Raji (cell line): Measurements from ENCODE around the gene OSBPL1A.

Experiments
- POLR2A ChIP-seq: IDR thresholded peaks from 2 replicates; pipeline ENCODE4 v1.6.1; 2011; ENCODE audit warnings: low read depth, low read length, control low read depth; ENCODE audit not compliant: insufficient read depth

The OSBPL1A gene

GRCh38 chr18:24413148-24413547 is 15.5 kb upstream of the OSBPL1A start:
- TF ChIP-seq POLR2A, result no peak

- TF ChIP-seq POLR2A, result no peak
Observed at GRCh38 chr18:24408496-24408895, 10.9 kb upstream of the OSBPL1A start.

- TF ChIP-seq POLR2A, result no peak
Observed at GRCh38 chr18:24404591-24404990, 7.0 kb upstream of the OSBPL1A start.

DNA sequence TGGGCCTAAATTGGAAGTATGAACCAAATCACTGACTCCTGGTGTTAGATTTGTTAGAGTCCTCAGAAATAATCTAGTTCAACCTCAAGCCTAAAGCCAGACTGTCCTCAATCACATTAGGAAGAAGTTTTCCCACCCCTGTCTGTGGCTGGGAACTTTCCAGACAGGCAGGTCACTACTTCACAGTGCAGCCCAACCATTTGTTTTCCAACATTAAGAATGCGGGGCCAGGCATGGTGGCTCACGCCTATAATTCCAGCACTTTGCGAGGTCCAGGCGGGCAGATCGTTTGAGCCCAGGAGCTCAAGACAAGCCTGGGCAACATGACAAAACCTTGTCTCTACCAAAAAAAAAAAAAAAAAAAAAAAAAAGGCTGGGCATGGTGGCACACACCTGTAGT is 5.5 kb upstream of the OSBPL1A start:
- no peak for TF ChIP-seq POLR2A

DNA sequence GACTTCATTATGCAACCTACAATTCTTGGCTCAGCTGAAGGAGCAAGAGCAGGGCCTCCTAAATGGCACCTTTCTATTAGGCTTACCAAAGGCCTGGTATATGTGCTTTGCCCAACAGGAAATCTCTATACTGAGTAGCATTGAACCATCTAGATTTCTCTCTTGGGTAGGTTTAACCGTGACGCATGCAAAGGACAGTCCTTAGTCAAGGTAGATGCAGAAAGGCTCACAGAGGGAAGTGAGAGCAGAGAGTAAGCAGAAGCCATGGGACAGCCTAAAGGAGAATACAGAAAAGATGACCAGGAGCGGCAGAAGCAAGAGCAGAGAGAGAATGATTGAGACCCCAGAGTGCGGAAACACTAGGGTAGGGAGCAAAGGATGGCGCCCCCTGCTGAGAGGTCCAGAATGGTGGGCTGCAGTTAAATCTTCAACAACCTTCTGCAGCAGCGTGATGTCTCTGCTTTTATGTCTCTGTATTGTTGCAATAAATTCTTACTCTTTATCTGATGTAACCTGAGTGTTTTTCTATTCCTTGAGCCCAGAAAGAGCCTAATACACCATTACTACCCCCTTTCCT is 4.7 kb upstream of the OSBPL1A start:
- TF ChIP-seq POLR2A, result no peak

DNA sequence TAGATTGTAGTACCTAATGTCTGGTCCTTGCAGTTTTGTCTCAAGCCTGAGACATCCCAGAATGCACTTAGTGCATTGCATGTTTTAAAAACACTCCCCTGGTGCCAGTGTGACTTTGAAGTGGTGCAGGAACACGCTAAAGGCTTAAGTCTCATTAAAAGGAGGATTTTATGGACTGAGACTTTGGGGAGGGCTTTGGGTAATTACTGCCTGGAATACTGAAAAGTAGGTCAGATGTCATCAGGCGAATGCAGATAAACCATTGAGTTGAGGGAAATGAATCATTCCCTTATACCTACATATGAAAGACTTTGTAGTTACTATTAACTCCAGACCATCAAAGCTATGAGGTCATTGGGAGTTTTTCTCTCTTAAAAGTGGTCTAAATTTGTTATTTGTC is 3.0 kb upstream of the OSBPL1A start:
- no peak for TF ChIP-seq POLR2A

- no peak for TF ChIP-seq POLR2A
Observed at GRCh38 chr18:24398540-24398939, 916 bp upstream of the OSBPL1A start.

GRCh38 chr18:24397131-24397693 is 412 bp downstream of the OSBPL1A start:
- TF ChIP-seq POLR2A, result no peak

DNA sequence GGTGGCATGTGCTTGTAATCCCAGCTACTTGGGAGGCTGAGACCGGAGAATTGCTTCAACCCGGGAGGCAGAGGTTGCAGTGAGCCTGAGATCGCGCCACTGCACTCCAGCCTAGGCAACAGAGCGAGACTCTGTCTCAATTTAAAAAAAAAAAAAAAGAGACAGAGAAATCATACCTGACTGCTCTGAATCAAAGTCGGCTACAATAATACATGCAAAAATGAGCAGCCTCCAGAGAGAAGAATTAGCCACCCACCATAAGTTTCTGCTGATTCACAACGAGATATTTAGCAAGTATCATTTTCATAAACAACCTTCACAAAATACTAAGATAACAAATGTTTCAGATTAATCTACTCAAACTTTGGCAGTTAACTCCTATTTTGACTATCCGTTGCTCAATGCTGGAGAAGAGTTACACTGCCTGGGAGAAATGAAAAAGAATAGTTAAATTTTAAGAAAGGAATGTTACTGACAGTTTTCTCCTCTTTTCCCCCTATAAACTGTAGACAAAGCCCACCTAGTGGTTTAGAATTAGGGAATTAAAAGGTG is 1.5 kb downstream of the OSBPL1A start:
- TF ChIP-seq POLR2A, result no peak

DNA sequence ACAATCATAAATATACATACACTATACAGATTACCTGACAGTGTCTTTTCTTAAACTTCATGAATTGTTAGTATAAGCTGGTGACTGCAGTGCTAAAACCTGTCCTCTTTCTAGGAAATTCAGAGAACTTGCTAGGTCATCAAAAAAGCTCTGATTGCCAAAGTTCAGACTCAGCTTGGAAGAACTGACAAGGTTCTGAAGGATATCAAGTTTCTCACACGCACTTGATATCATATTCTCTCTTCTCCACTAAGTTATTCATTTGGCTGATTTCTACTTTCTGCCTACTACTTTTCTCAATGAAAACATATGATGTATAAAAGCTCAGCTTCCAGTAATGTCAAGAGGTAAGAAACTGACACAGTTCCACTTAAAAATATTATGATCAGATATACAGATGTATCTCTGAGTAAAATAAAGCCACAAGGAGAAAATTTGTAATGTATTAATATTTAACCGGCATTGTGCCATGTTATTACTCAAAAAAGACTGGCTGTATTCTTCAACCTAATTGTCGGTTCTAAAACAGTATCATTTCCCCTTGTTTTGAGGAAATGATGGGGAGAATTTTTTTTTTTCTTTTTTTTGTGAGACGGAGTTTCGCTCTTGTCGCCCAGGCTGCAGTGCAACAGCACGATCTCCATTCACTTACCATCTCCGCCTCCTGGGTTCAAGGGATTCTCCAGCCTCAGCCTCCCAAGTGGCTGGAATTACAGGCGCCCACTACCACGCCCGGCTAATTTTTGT is 2.4 kb downstream of the OSBPL1A start:
- TF ChIP-seq POLR2A, result no peak

- TF ChIP-seq POLR2A, result no peak
Observed at GRCh38 chr18:24388957-24389356, 8.7 kb downstream of the OSBPL1A start.

GRCh38 chr18:24386681-24387080 is 10.9 kb downstream of the OSBPL1A start:
- TF ChIP-seq POLR2A, result no peak

- TF ChIP-seq POLR2A, result no peak
Observed at GRCh38 chr18:24381126-24381525, 16.5 kb downstream of the OSBPL1A start.

DNA sequence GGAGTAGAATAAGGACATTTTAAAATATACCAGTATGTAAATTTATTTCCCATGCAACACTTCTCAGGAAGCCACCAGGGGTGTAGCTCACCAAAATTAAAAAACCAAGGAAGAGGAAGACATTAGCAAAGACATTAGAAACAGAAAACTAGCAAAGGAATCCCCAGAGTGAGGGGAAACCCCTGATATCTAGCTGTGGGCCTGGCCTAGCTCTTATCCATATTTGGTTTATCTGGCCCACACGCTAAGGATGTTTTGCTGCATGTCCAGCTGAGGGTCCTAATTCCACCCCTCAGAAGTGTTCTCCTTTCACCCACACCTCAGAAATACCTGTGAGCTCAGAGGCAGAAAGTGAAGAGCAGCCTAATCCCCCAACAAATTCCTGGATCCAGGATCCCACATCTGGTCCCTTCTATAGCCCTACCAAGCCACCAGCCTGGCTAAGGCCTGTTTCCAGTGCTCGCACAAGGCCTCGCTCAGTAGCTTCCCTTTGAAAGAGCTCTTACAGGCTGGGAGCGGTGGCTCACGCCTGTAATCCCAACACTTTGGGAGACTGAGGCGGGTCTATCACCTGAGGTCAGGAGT is 17.4 kb downstream of the OSBPL1A start:
- no peak for TF ChIP-seq POLR2A

DNA sequence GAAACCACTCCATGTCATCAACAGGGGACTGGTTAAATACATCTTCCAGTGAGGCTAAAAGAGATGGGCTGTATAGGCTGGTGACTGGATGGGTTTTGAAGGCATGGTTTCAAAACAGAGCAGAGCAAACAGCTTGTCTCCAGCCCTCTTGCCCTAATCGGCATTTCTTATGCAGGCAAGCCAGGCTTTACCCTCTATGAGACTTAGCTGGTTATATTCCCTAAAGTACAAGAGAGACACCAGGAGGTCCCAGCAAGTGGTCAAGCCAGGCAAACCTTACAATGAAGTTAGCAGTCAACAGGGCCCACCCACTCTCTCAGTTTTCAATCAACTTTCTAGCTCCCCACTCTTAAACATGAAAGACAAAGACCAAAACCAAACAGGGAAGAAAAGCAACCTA is 19.0 kb downstream of the OSBPL1A start:
- no peak for TF ChIP-seq POLR2A

DNA sequence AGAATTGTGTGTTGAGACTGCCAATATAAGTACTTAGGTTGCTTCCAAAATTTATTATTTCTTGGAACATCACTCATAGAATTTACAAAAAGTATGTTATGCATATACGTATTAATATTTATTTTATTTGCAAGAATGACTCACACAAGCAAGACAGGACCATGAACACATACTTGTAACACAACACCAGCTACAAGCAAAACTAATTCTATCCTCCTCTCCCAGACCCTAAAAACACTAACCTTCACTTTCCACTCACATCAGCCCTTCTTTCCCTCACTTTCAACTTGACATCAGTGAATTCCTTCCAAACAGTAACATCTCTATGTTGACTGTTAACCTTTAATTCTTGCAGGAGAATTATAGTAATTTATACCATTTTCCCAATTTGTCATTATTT is 24.3 kb downstream of the OSBPL1A start:
- no peak for TF ChIP-seq POLR2A
